Liver (tissue), 9 donors: ENCODE measurements around the gene CELA3B. TPM values are rescaled to one million over a fixed set of nuclear protein-coding genes. Genes with fewer than 3 reads are reported as not detected.

Experiments used
- DNase-seq: peaks from one replicate; pipeline ENCODE4 v3.0.0-alpha.2; 2017; ENCODE audit warnings: low spot score
- H3K27ac ChIP-seq, 2 donors: one replicate each; pipeline ENCODE4 v1.7.0; 2013; ENCODE audit warnings: inconsistent platforms in 2 of 2, low read length in 2 of 2, control low read depth in 1 of 2, low read depth in 1 of 2, mild to moderate bottlenecking in 1 of 2
- H3K27me3 ChIP-seq, 4 donors: one replicate each; pipeline versions ENCODE4 v1.6.1 to v1.7.0; 2013; ENCODE audit warnings: low read length in 3 of 4, inconsistent platforms in 1 of 4, mild to moderate bottlenecking in 1 of 4, moderate library complexity in 1 of 4; ENCODE audit not compliant: control insufficient read depth in 4 of 4, insufficient read depth in 4 of 4
- H3K36me3 ChIP-seq, 4 donors: one replicate each; pipeline versions ENCODE4 v1.6.1 to v1.7.0; 2013; ENCODE audit warnings: low read length in 3 of 4, mild to moderate bottlenecking in 3 of 4, low read depth in 1 of 4, moderate library complexity in 1 of 4; ENCODE audit not compliant: control insufficient read depth in 4 of 4, insufficient read depth in 3 of 4
- H3K4me1 ChIP-seq, 4 donors: one replicate each; pipeline versions ENCODE4 v1.6.1 to v1.7.0; 2013; ENCODE audit warnings: low read length in 3 of 4, mild to moderate bottlenecking in 3 of 4, moderate library complexity in 1 of 4; ENCODE audit not compliant: control insufficient read depth in 4 of 4, insufficient read depth in 4 of 4
- H3K4me3 ChIP-seq, 3 donors: one replicate each; pipeline versions ENCODE4 v1.6.1 to v1.7.0; 2013; ENCODE audit warnings: low read length in 3 of 3, control low read depth in 1 of 3, low read depth in 1 of 3, mild to moderate bottlenecking in 1 of 3
- H3K9ac ChIP-seq, 2 donors: one replicate each; pipeline ENCODE4 v1.7.0; 2013; ENCODE audit warnings: low read length in 2 of 2, mild to moderate bottlenecking in 2 of 2, moderate library complexity in 2 of 2, control low read depth in 1 of 2, low read depth in 1 of 2
- H3K9me3 ChIP-seq, 4 donors: one replicate each; pipeline versions ENCODE4 v1.6.1 to v1.7.0; 2013; ENCODE audit warnings: low read length in 3 of 4; ENCODE audit not compliant: control insufficient read depth in 4 of 4
- CTCF ChIP-seq: fragments of 150-350 bp; IDR thresholded peaks from 2 replicates; pipeline ENCODE4 v1.5.1; 2017; ENCODE audit warnings: improper control_type of control experiment, low read depth, low read length; ENCODE audit not compliant: missing input control
- EGR1 ChIP-seq, 2 donors: IDR thresholded peaks; 2 replicates each; pipeline ENCODE4 v1.6.1; 2016 to 2018; ENCODE audit warnings: antibody characterized with exemption in 2 of 2, low read depth in 2 of 2
- FOXA1 ChIP-seq: IDR thresholded peaks from 2 replicates; pipeline ENCODE4 v1.6.1; 2016; ENCODE audit warnings: antibody characterized with exemption
- FOXA2 ChIP-seq: IDR thresholded peaks from 2 replicates; pipeline ENCODE4 v1.6.1; 2016; ENCODE audit warnings: antibody characterized with exemption
- GABPA ChIP-seq, 2 donors: IDR thresholded peaks in 1 of 2; conservative IDR thresholded peaks in 1 of 2; 2 replicates each; pipeline ENCODE4 v1.6.1; 2016; ENCODE audit warnings: antibody characterized with exemption in 2 of 2, mild to moderate bottlenecking in 1 of 2, moderate library complexity in 1 of 2
- HNF4A ChIP-seq, 2 donors: conservative IDR thresholded peaks; 2 replicates each; pipeline ENCODE4 v1.6.1; 2016; ENCODE audit warnings: antibody characterized with exemption in 2 of 2, mild to moderate bottlenecking in 2 of 2
- JUND ChIP-seq, 2 donors: IDR thresholded peaks; 2 replicates each; pipeline ENCODE4 v1.6.1; 2016; ENCODE audit warnings: antibody characterized with exemption in 2 of 2
- MAX ChIP-seq: IDR thresholded peaks from 2 replicates; pipeline ENCODE4 v1.6.1; 2016; ENCODE audit warnings: antibody characterized with exemption
- RXRA ChIP-seq, 2 donors: IDR thresholded peaks; 2 replicates each; pipeline ENCODE4 v1.6.1; 2017 to 2018; ENCODE audit warnings: antibody characterized with exemption in 2 of 2, mild to moderate bottlenecking in 1 of 2
- TAF1 ChIP-seq: conservative IDR thresholded peaks from 2 replicates; pipeline ENCODE4 v1.6.1; 2016; ENCODE audit warnings: antibody characterized with exemption, mild to moderate bottlenecking
- YY1 ChIP-seq: IDR thresholded peaks from 2 replicates; pipeline ENCODE4 v1.6.1; 2016; ENCODE audit warnings: antibody characterized with exemption, mild to moderate bottlenecking
- ZBTB33 ChIP-seq: IDR thresholded peaks from 2 replicates; pipeline ENCODE4 v1.6.1; 2016; ENCODE audit warnings: antibody characterized with exemption
- WGBS: extraction: QIAGEN DNeasy Blood & Tissue Kit; methylation state at CpG from one replicate; pipeline ENCODE4 v1.1.7; 2013; 5-methylcytosine and 5-hydroxymethylcytosine counted together
- polyA plus RNA-seq, 2 donors: library from polyadenylated mRNA; stranded (reverse) in 1 of 2; unstranded in 1 of 2; fragments of 200-250 nt in 1 of 2; fragments of >200 nt in 1 of 2; fragmentation: Nextera tagmentation in 1 of 2; extraction: Ambion mirVana in 1 of 2; gene quantifications; one replicate each; pipeline versions ENCODE4 v1.2.1 to v1.2.3, GENCODE V29; 2013 to 2015
- total RNA-seq, 2 donors: library from RNA; depleted of rRNA; stranded (reverse); fragments of >200 nt; gene quantifications; one replicate each; pipeline ENCODE4 v1.2.3, GENCODE V29; 2014
- donor health status: healthy.
- donor health status: healthy.
- donor health status: healthy.
- donor health status: healthy.
- donor health status: healthy.

The CELA3B gene
- total and polyA plus RNA-seq, 4 donors, result not detected

GRCh38 chr1:21936366-21937031 is 40.3 kb upstream of the CELA3B start:
- H3K27me3 ChIP-seq, result no peaks in the 10 kb centered on the region
- peak overlapping the region in 1 of 2 donors; percentile 48 for H3K27ac ChIP-seq
- no peaks in the 10 kb centered on the region for H3K9me3 ChIP-seq
- DNase-seq, result no peak
- peak overlapping the region in 1 of 2 donors; percentile 53 for H3K9ac ChIP-seq
- no peaks in the 10 kb centered on the region for H3K36me3 ChIP-seq
- WGBS, result 28% methylated on average over 34 of the region's 34 CpGs
- peaks cover 0 to 16% (median 6%) of the 10 kb centered on the region in 4 donors for H3K4me1 ChIP-seq
- H3K4me3 ChIP-seq, result peak overlapping the region; percentile 20 to 68 (median 60)
- no peak for TF ChIP-seq TAF1
- no peak for TF ChIP-seq FOXA1
- TF ChIP-seq RXRA (IDR thresholded peaks at IDR 0.05), result no peak
- TF ChIP-seq FOXA2, result no peak
- no peak for TF ChIP-seq ZBTB33
- no peak for TF ChIP-seq CTCF
- TF ChIP-seq EGR1 (IDR thresholded peaks at IDR 0.05; ENCODE audit: low read depth in 2 of 2), result no peak
- no peak for TF ChIP-seq YY1
- no peak for TF ChIP-seq JUND (IDR thresholded peaks at IDR 0.05)
- no peak for TF ChIP-seq HNF4A (conservative IDR thresholded peaks at IDR 0.05)
- TF ChIP-seq GABPA (IDR thresholded peaks at IDR 0.05 in 1 of 2, conservative IDR thresholded peaks at IDR 0.05 in 1 of 2), result no peak

- H3K27me3 ChIP-seq, result no peaks in the 10 kb centered on the region
- H3K9ac ChIP-seq, result peak within 1 kb of the TSS in 1 of 2 donors; percentile 58
- peaks cover 0 to 12% (median 6%) of the 10 kb centered on the region in 4 donors for H3K4me1 ChIP-seq
- no peak for DNase-seq
- no peaks in the 10 kb centered on the region for H3K9me3 ChIP-seq
- peak within 1 kb of the TSS; percentile 52 to 59 for H3K27ac ChIP-seq
- WGBS, result under 1% methylated on average over 51 of the region's 52 CpGs
- no peaks in the 10 kb centered on the region for H3K36me3 ChIP-seq
- H3K4me3 ChIP-seq, result peak within 1 kb of the TSS; percentile 20 to 70 (median 68)
- no peak for TF ChIP-seq HNF4A (conservative IDR thresholded peaks at IDR 0.05)
- TF ChIP-seq TAF1, result no peak
- TF ChIP-seq MAX, result no peak
Measured at GRCh38 chr1:21937034-21937371, 39.8 kb upstream of the CELA3B start, which contains the start of gene HSPG2. Gene HSPG2, minus strand, starts transcription at chr1:21937310. Its CDS starts 93 bp downstream, at chr1:21937217.
